Diencephalon (tissue), 1 donor: ENCODE measurements around the gene S100P. TPM values are rescaled to one million over a fixed set of nuclear protein-coding genes. Genes with fewer than 3 reads are reported as not detected.

Source experiments
- total RNA-seq: library from RNA; depleted of rRNA; stranded (reverse); fragments of >200 nt; gene quantifications from one replicate; pipeline ENCODE4 v1.2.3, GENCODE V29; 2014

S100P gene
- total RNA-seq, result 0.46 TPM

GRCh38 chr4:6693231-6694176 is at the start of gene S100P:
Gene S100P, plus strand, starts transcription at chr4:6693878. Its CDS starts 55 bp downstream, at chr4:6693933.

GRCh38 chr4:6709230-6710114 is 15.8 kb downstream of the S100P start, which contains the start of gene MRFAP1L1:
Gene MRFAP1L1, minus strand, starts transcription at chr4:6709865. Its CDS starts 236 bp downstream, at chr4:6709629.

GRCh38 chr4:6716018-6716911 is 22.6 kb downstream of the S100P start, which contains the start of gene BLOC1S4:
Gene BLOC1S4, plus strand, starts transcription at chr4:6716174. Its CDS starts 36 bp downstream, at chr4:6716210.

Other genes with a start within 250 kb of the S100P start
- 111 TPM for gene PPP2R2C, start 221.3 kb upstream of the S100P start, total RNA-seq
- 12.2 TPM for gene MAN2B2, start 118.7 kb upstream of the S100P start, total RNA-seq
- 216 TPM for gene MRFAP1, start 53.2 kb upstream of the S100P start, total RNA-seq
- 101 TPM for gene MRFAP1L1, start 16.0 kb downstream of the S100P start, total RNA-seq
- gene BLOC1S4, start 22.3 kb downstream of the S100P start, total RNA-seq, result 9.9 TPM
- gene KIAA0232, start 88.8 kb downstream of the S100P start, total RNA-seq, result 66.4 TPM
- gene TBC1D14, start 215.9 kb downstream of the S100P start, total RNA-seq, result 113 TPM